Uterus (tissue), 2 donors: Measurements from ENCODE around the gene PCNX3.

Experiments
- POLR2A ChIP-seq, 2 donors: fragments of 450-650 bp; IDR thresholded peaks; one replicate each; pipeline ENCODE4 v1.6.1; 2016; ENCODE audit warnings: antibody characterized with exemption in 2 of 2, mild to moderate bottlenecking in 1 of 2, moderate library complexity in 1 of 2
- TF ChIP-seq, protein P1 (sequence below), 4 experiments: fragments of 200-600 bp in 2 of 4; fragments of 450-650 bp in 2 of 4; sonication (generic) in 2 of 4; IDR thresholded peaks; one replicate each; pipeline ENCODE4 v1.5.1; 2016 to 2019; ENCODE audit warnings: antibody characterized with exemption in 4 of 4, mild to moderate bottlenecking in 2 of 4, moderate library complexity in 1 of 4

GRCh38 chr11:65598258-65598699 lies 17.3 kb upstream of the PCNX3 start:
- TF ChIP-seq, protein P1, sequence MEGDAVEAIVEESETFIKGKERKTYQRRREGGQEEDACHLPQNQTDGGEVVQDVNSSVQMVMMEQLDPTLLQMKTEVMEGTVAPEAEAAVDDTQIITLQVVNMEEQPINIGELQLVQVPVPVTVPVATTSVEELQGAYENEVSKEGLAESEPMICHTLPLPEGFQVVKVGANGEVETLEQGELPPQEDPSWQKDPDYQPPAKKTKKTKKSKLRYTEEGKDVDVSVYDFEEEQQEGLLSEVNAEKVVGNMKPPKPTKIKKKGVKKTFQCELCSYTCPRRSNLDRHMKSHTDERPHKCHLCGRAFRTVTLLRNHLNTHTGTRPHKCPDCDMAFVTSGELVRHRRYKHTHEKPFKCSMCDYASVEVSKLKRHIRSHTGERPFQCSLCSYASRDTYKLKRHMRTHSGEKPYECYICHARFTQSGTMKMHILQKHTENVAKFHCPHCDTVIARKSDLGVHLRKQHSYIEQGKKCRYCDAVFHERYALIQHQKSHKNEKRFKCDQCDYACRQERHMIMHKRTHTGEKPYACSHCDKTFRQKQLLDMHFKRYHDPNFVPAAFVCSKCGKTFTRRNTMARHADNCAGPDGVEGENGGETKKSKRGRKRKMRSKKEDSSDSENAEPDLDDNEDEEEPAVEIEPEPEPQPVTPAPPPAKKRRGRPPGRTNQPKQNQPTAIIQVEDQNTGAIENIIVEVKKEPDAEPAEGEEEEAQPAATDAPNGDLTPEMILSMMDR (IDR thresholded peaks at IDR 0.05): no peak
- no peak for TF ChIP-seq POLR2A (IDR thresholded peaks at IDR 0.05)
